Measurements from ENCODE around the gene SHISA4. TPM values are rescaled to one million over a fixed set of nuclear protein-coding genes. Genes with fewer than 3 reads are reported as not detected.
"Not testable (repeated sequence)": the region's sequence is repeated elsewhere in the genome, so short reads cannot be mapped to it uniquely, and the experiment has no call there.

Gene SHISA4
- total RNA-seq (2022) (9.9 and 13.7 TPM in 2 replicates), Bru-seq, nascent RNA (percentile 26 among the genes with signal in this experiment), BruChase-seq, experiment 1, labeled RNA remaining after a 6-hour chase (percentile 50 among the genes with signal in this experiment), BruChase-seq, experiment 2, labeled RNA remaining after a 2-hour chase (percentile 42 among the genes with signal in this experiment)
- long read RNA-seq, transcript SHISA4-201 (5 exons, 1,341 nt) = major isoform, 24 of 41 reads
- long read RNA-seq, partial matches to known transcripts = 15 of 41 reads
- long read RNA-seq, other reads (novel, unspliced or antisense) = 2 of 41 reads

- intact Hi-C loops (cut with micrococcal nuclease; ENCODE audit: unreplicated experiment) = no loop called here
- H3K27ac Mint-ChIP-seq (ENCODE audit: unreplicated experiment) = peak within 1 kb of the TSS; percentile 40
- no TSS peak for BruUV-seq (replicated peaks)
- DNase-seq = peak; percentile 85
- H3K4me3 Mint-ChIP-seq (ENCODE audit: low read depth, unreplicated experiment) = peak within 1 kb of the TSS; percentile 89
- CTCF ChIA-PET = no interaction called here
- H3K9me3 Mint-ChIP-seq (ENCODE audit: low read depth, unreplicated experiment) = no peaks in the 10 kb centered on the region
- no peak for TF ChIP-seq CTCF (IDR thresholded peaks at IDR 0.05; ENCODE audit: unreplicated experiment)
- H3K36me3 Mint-ChIP-seq (ENCODE audit: insufficient read depth, unreplicated experiment) = peaks cover 24% of the 10 kb centered on the region
- peaks cover 17% of the 10 kb centered on the region for H3K4me1 Mint-ChIP-seq (ENCODE audit: low read depth, unreplicated experiment)
- H3K27me3 Mint-ChIP-seq (ENCODE audit: unreplicated experiment) = peaks cover 14% of the 10 kb centered on the region
Observed at GRCh38 chr1:201888282-201889089, at the start of gene SHISA4. Gene SHISA4, plus strand, starts transcription at chr1:201888898. Its CDS starts 97 bp downstream, at chr1:201888995.

DNA sequence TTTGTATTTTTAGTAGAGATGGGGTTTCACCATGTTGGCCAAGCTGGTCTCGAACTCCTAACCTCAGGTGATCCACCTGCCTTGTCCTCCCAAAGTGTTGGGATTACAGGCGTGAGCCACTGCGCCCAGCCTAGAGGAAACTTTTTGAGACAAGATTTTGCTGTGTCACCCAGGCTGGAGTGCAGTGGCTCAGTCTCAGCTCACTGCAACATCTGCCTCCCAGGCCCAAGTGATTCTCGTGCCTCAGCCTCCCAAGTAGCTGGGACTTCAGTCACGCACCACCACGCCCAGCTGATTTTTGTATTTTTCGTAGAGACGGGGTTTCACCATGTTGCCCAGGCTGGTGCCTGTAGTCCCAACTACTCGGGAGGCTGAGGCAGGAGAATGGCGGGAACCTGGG lies 49.6 kb upstream of the SHISA4 start:
- CTCF ChIA-PET; H3K27ac Mint-ChIP-seq (ENCODE audit: unreplicated experiment); H3K4me3 Mint-ChIP-seq (ENCODE audit: low read depth, unreplicated experiment); H3K9me3 Mint-ChIP-seq (ENCODE audit: low read depth, unreplicated experiment); H3K27me3 Mint-ChIP-seq (ENCODE audit: unreplicated experiment); intact Hi-C loops (cut with micrococcal nuclease; ENCODE audit: unreplicated experiment); DNase-seq; BruUV-seq (replicated peaks): not testable (repeated sequence)
- Mint-ChIP-seq H3K36me3 (ENCODE audit: insufficient read depth, unreplicated experiment) (peaks cover 14% of the 10 kb centered on the region), H3K4me1 (ENCODE audit: low read depth, unreplicated experiment) (peaks cover 19% of the 10 kb centered on the region)

GRCh38 chr1:201840055-201840454 lies 48.6 kb upstream of the SHISA4 start:
- intact Hi-C loops (cut with micrococcal nuclease; ENCODE audit: unreplicated experiment) = no loop called here
- no peak for TF ChIP-seq CTCF (IDR thresholded peaks at IDR 0.05; ENCODE audit: unreplicated experiment)
- no peak for DNase-seq
- Mint-ChIP-seq H3K36me3 (ENCODE audit: insufficient read depth, unreplicated experiment) (peaks cover 8% of the 10 kb centered on the region), H3K4me1 (ENCODE audit: low read depth, unreplicated experiment) (peaks cover 15% of the 10 kb centered on the region), H3K9me3 (ENCODE audit: low read depth, unreplicated experiment) (no peaks in the 10 kb centered on the region), H3K27ac (ENCODE audit: unreplicated experiment) (no peak overlapping the region), H3K4me3 (ENCODE audit: low read depth, unreplicated experiment) (no peak overlapping the region), H3K27me3 (ENCODE audit: unreplicated experiment) (no peaks in the 10 kb centered on the region)
- BruUV-seq (replicated peaks) = no TSS peak
- CTCF ChIA-PET = interaction anchor here (1.2 kb wide), 1 partner anchor 11 kb away, joined by 3 read pairs; no protein-coding TSS in a partner anchor

- DNase-seq = no peak
- Mint-ChIP-seq H3K27me3 (ENCODE audit: unreplicated experiment) (no peaks in the 10 kb centered on the region), H3K4me3 (ENCODE audit: low read depth, unreplicated experiment) (no peak overlapping the region), H3K9me3 (ENCODE audit: low read depth, unreplicated experiment) (no peaks in the 10 kb centered on the region), H3K27ac (ENCODE audit: unreplicated experiment) (no peak overlapping the region), H3K36me3 (ENCODE audit: insufficient read depth, unreplicated experiment) (peaks cover 5% of the 10 kb centered on the region), H3K4me1 (ENCODE audit: low read depth, unreplicated experiment) (peaks cover 11% of the 10 kb centered on the region)
- CTCF ChIA-PET = interaction anchor here (1.2 kb wide), 1 partner anchor 11 kb away, joined by 3 read pairs; no protein-coding TSS in a partner anchor
- intact Hi-C loops (cut with micrococcal nuclease; ENCODE audit: unreplicated experiment) = no loop called here
- TF ChIP-seq CTCF (IDR thresholded peaks at IDR 0.05; ENCODE audit: unreplicated experiment) = no peak
- BruUV-seq (replicated peaks) = no TSS peak
Observed at GRCh38 chr1:201840490-201840889, 48.2 kb upstream of the SHISA4 start.
